ENCODE results near the gene CSHL1. TPM values are rescaled to one million over a fixed set of nuclear protein-coding genes. Genes with fewer than 3 reads are reported as not detected.

The CSHL1 gene
- total RNA-seq, 1 donor from 2014 or later: not detected

- Mint-ChIP-seq H3K9me3 (ENCODE audit: unreplicated experiment) (peaks cover 3% of the 10 kb centered on the region), H3K27ac (ENCODE audit: unreplicated experiment) (no peak overlapping the region), H3K4me3 (ENCODE audit: unreplicated experiment) (no peak overlapping the region), H3K4me1 (ENCODE audit: low read depth, unreplicated experiment) (no peaks in the 10 kb centered on the region), H3K27me3 (ENCODE audit: low read depth, unreplicated experiment) (peaks cover 20% of the 10 kb centered on the region), H3K36me3 (ENCODE audit: low read depth, unreplicated experiment) (no peaks in the 10 kb centered on the region)
- TF ChIP-seq EZH2 (IDR thresholded peaks at IDR 0.05; ENCODE audit: insufficient read depth, low read length) (no peak), CTCF (IDR thresholded peaks at IDR 0.05; ENCODE audit: insufficient read depth, low read depth, low read length) (no peak)
- no peaks in the 10 kb centered on the region for H3K79me2 ChIP-seq (ENCODE audit: insufficient read depth, low read length)
- peaks cover 2% of the 10 kb centered on the region for H3K27me3 ChIP-seq (ENCODE audit: insufficient read depth, low read length)
- DNase-seq (ENCODE audit: low read depth): no peak
- H3K9ac ChIP-seq (ENCODE audit: low read length): no peak overlapping the region
- no peaks in the 10 kb centered on the region for H3K36me3 ChIP-seq (ENCODE audit: insufficient read depth, low read length)
- H2AFZ ChIP-seq (ENCODE audit: low read depth, low read length): no peak overlapping the region
- no peak for FAIRE-seq
- H3K4me1 ChIP-seq (ENCODE audit: insufficient read depth, low read length): no peaks in the 10 kb centered on the region
- H3K27ac ChIP-seq (ENCODE audit: low read depth, low read length): no peak overlapping the region
- no peaks in the 10 kb centered on the region for H3K9me3 ChIP-seq (ENCODE audit: insufficient read depth, low read depth, low read length)
- no peak overlapping the region for H3K4me2 ChIP-seq (ENCODE audit: low read length)
- H3K4me3 ChIP-seq (ENCODE audit: insufficient read depth, low read depth, low read length): no peak overlapping the region
- H4K20me1 ChIP-seq (ENCODE audit: insufficient read depth, low read length): no peaks in the 10 kb centered on the region
Observed at GRCh38 chr17:63940584-63940983, 29.5 kb upstream of the CSHL1 start.

- no peak for TF ChIP-seq EZH2 (IDR thresholded peaks at IDR 0.05; ENCODE audit: insufficient read depth, low read length)
- TF ChIP-seq CTCF (IDR thresholded peaks at IDR 0.05; ENCODE audit: insufficient read depth, low read depth, low read length): no peak
- FAIRE-seq: no peak
- H3K27me3 ChIP-seq (ENCODE audit: insufficient read depth, low read length): peaks cover 5% of the 10 kb centered on the region
- Mint-ChIP-seq H3K4me3 (ENCODE audit: unreplicated experiment) (no peak overlapping the region), H3K4me1 (ENCODE audit: low read depth, unreplicated experiment) (no peaks in the 10 kb centered on the region), H3K9me3 (ENCODE audit: unreplicated experiment) (peaks cover 3% of the 10 kb centered on the region), H3K36me3 (ENCODE audit: low read depth, unreplicated experiment) (no peaks in the 10 kb centered on the region), H3K27me3 (ENCODE audit: low read depth, unreplicated experiment) (peaks cover 23% of the 10 kb centered on the region), H3K27ac (ENCODE audit: unreplicated experiment) (no peak overlapping the region)
- H3K9me3 ChIP-seq (ENCODE audit: insufficient read depth, low read depth, low read length): no peaks in the 10 kb centered on the region
- no peak overlapping the region for H3K9ac ChIP-seq (ENCODE audit: low read length)
- H4K20me1 ChIP-seq (ENCODE audit: insufficient read depth, low read length): no peaks in the 10 kb centered on the region
- DNase-seq (ENCODE audit: low read depth): no peak
- no peak overlapping the region for H3K4me2 ChIP-seq (ENCODE audit: low read length)
- no peak overlapping the region for H2AFZ ChIP-seq (ENCODE audit: low read depth, low read length)
- H3K79me2 ChIP-seq (ENCODE audit: insufficient read depth, low read length): no peaks in the 10 kb centered on the region
- no peak overlapping the region for H3K27ac ChIP-seq (ENCODE audit: low read depth, low read length)
- H3K36me3 ChIP-seq (ENCODE audit: insufficient read depth, low read length): no peaks in the 10 kb centered on the region
- no peaks in the 10 kb centered on the region for H3K4me1 ChIP-seq (ENCODE audit: insufficient read depth, low read length)
- no peak overlapping the region for H3K4me3 ChIP-seq (ENCODE audit: insufficient read depth, low read depth, low read length)
Observed at GRCh38 chr17:63939884-63940283, 28.8 kb upstream of the CSHL1 start.

GRCh38 chr17:63939401-63939800 lies 28.3 kb upstream of the CSHL1 start:
- Mint-ChIP-seq H3K9me3 (ENCODE audit: unreplicated experiment) (peaks cover 3% of the 10 kb centered on the region), H3K4me1 (ENCODE audit: low read depth, unreplicated experiment) (no peaks in the 10 kb centered on the region), H3K27ac (ENCODE audit: unreplicated experiment) (peak overlapping the region; percentile 61), H3K4me3 (ENCODE audit: unreplicated experiment) (no peak overlapping the region), H3K27me3 (ENCODE audit: low read depth, unreplicated experiment) (peaks cover 23% of the 10 kb centered on the region), H3K36me3 (ENCODE audit: low read depth, unreplicated experiment) (no peaks in the 10 kb centered on the region)
- H3K4me3 ChIP-seq (ENCODE audit: insufficient read depth, low read depth, low read length): no peak overlapping the region
- no peaks in the 10 kb centered on the region for H3K9me3 ChIP-seq (ENCODE audit: insufficient read depth, low read depth, low read length)
- TF ChIP-seq EZH2 (IDR thresholded peaks at IDR 0.05; ENCODE audit: insufficient read depth, low read length) (no peak), CTCF (IDR thresholded peaks at IDR 0.05; ENCODE audit: insufficient read depth, low read depth, low read length) (no peak)
- FAIRE-seq: no peak
- H3K27me3 ChIP-seq (ENCODE audit: insufficient read depth, low read length): peaks cover 5% of the 10 kb centered on the region
- H3K36me3 ChIP-seq (ENCODE audit: insufficient read depth, low read length): no peaks in the 10 kb centered on the region
- no peak for DNase-seq (ENCODE audit: low read depth)
- H3K4me2 ChIP-seq (ENCODE audit: low read length): no peak overlapping the region
- no peak overlapping the region for H3K27ac ChIP-seq (ENCODE audit: low read depth, low read length)
- H2AFZ ChIP-seq (ENCODE audit: low read depth, low read length): no peak overlapping the region
- no peaks in the 10 kb centered on the region for H3K79me2 ChIP-seq (ENCODE audit: insufficient read depth, low read length)
- no peaks in the 10 kb centered on the region for H4K20me1 ChIP-seq (ENCODE audit: insufficient read depth, low read length)
- no peaks in the 10 kb centered on the region for H3K4me1 ChIP-seq (ENCODE audit: insufficient read depth, low read length)
- no peak overlapping the region for H3K9ac ChIP-seq (ENCODE audit: low read length)
